HEK293T (cell line): ENCODE data around the gene GPRC5A.

Experiments used
- CTCF ChIA-PET: fragments of 350-600 bp; formaldehyde crosslinking; extraction: SDS; loops from one replicate; lab custom pipeline; 2021; ENCODE audit warnings: antibody characterized with exemption, inconsistent platforms; lab: Yijun Ruan, JAX
- POLR2A ChIA-PET: fragments of 350-600 bp; formaldehyde crosslinking; extraction: SDS; loops from one replicate; lab custom pipeline; 2020; ENCODE audit warnings: antibody characterized with exemption, inconsistent platforms; lab: Yijun Ruan, JAX
- DNase-seq: peaks from one replicate; pipeline ENCODE4 v3.0.0; 2012; ENCODE audit warnings: mixed read lengths; ENCODE audit errors: extremely low spot score
- ARNT ChIP-seq: fragments of 450-650 bp; IDR thresholded peaks from 2 replicates; pipeline ENCODE4 v1.6.1; 2017; ENCODE audit warnings: mild to moderate bottlenecking
- BHLHE40 ChIP-seq: fragments of 450-650 bp; IDR thresholded peaks from 2 replicates; pipeline ENCODE4 v1.6.1; 2016; ENCODE audit warnings: mild to moderate bottlenecking, moderate library complexity, borderline replicate concordance
- CTBP1 ChIP-seq: fragments of 450-650 bp; IDR thresholded peaks from 2 replicates; pipeline ENCODE4 v1.6.1; 2016; ENCODE audit warnings: borderline replicate concordance
- ELF4 ChIP-seq: fragments of 450-650 bp; IDR thresholded peaks from 2 replicates; pipeline ENCODE4 v1.6.1; 2017; ENCODE audit warnings: antibody characterized with exemption
- FOXA1 ChIP-seq: fragments of 450-650 bp; IDR thresholded peaks from 2 replicates; pipeline ENCODE4 v1.6.1; 2016; ENCODE audit warnings: mild to moderate bottlenecking
- FOXK2 ChIP-seq: fragments of 450-650 bp; IDR thresholded peaks from 2 replicates; pipeline ENCODE4 v1.6.1; 2016; ENCODE audit warnings: mild to moderate bottlenecking
- FOXM1 ChIP-seq: fragments of 450-650 bp; IDR thresholded peaks from 2 replicates; pipeline ENCODE4 v1.6.1; 2017; ENCODE audit warnings: mild to moderate bottlenecking, borderline replicate concordance
- HDGF ChIP-seq: fragments of 450-650 bp; IDR thresholded peaks from 2 replicates; pipeline ENCODE4 v1.6.1; 2017; ENCODE audit warnings: antibody characterized with exemption, borderline replicate concordance
- L3MBTL2 ChIP-seq: fragments of 450-650 bp; conservative IDR thresholded peaks from 2 replicates; pipeline ENCODE4 v1.6.1; 2016; ENCODE audit warnings: mild to moderate bottlenecking
- LEF1 ChIP-seq: fragments of 450-650 bp; IDR thresholded peaks from 2 replicates; pipeline ENCODE4 v1.6.1; 2017; ENCODE audit warnings: mild to moderate bottlenecking, borderline replicate concordance
- NFRKB ChIP-seq: fragments of 450-650 bp; IDR thresholded peaks from 2 replicates; pipeline ENCODE4 v1.6.1; 2016; ENCODE audit warnings: mild to moderate bottlenecking, moderate library complexity
- PKNOX1 ChIP-seq: fragments of 450-650 bp; IDR thresholded peaks from 2 replicates; pipeline ENCODE4 v1.6.1; 2016
- SP1 ChIP-seq: fragments of 450-650 bp; IDR thresholded peaks from 2 replicates; pipeline ENCODE4 v1.6.1; 2017
- SUZ12 ChIP-seq: fragments of 450-650 bp; IDR thresholded peaks from 2 replicates; pipeline ENCODE4 v1.6.1; 2016; ENCODE audit warnings: mild to moderate bottlenecking
- TARDBP ChIP-seq: fragments of 450-650 bp; IDR thresholded peaks from 2 replicates; pipeline ENCODE4 v1.6.1; 2016
- ZNF384 ChIP-seq: fragments of 450-650 bp; IDR thresholded peaks from 2 replicates; pipeline ENCODE4 v1.6.1; 2016

GPRC5A gene

GRCh38 chr12:12902036-12902435 is 10.7 kb downstream of the GPRC5A start:
- DNase-seq, result no peak
- ChIA-PET CTCF (interaction anchor here (0.6 kb wide), 1 partner anchor 58 kb away, joined by 3 read pairs; no protein-coding TSS in a partner anchor), POLR2A (interaction anchor here (1.2 kb wide), 1 partner anchor 10 kb away, joined by 3 read pairs; the partner anchor contains the start of gene GPRC5A)
- TF ChIP-seq LEF1 (no peak), TARDBP (no peak)

GRCh38 chr12:12903642-12904609 is 12.6 kb downstream of the GPRC5A start:
- no peak for DNase-seq
- POLR2A ChIA-PET, result no interaction called here
- CTCF ChIA-PET, result no interaction called here
- TF ChIP-seq FOXK2 (no peak), FOXM1 (no peak), FOXA1 (no peak)

- ChIA-PET POLR2A (no interaction called here), CTCF (interaction anchor here (0.9 to 1.9 kb wide), 3 partner anchors 9 to 304 kb away, joined by 3 to 5 read pairs (median 3); partner anchors contain the start of gene GPRC5A)
- TF ChIP-seq NFRKB, result no peak
- TF ChIP-seq ELF4, result no peak
- TF ChIP-seq TARDBP, result no peak
- TF ChIP-seq LEF1, result no peak
- TF ChIP-seq SP1, result no peak
- TF ChIP-seq FOXK2, result no peak
- no peak for TF ChIP-seq ARNT
- TF ChIP-seq BHLHE40, result no peak
- TF ChIP-seq L3MBTL2, result no peak
- no peak for TF ChIP-seq CTBP1
- DNase-seq, result no peak
Measured at GRCh38 chr12:12907552-12907951, 16.2 kb downstream of the GPRC5A start.

- TF ChIP-seq LEF1, result no peak
- TF ChIP-seq NFRKB, result no peak
- no peak for TF ChIP-seq ELF4
- no peak for TF ChIP-seq TARDBP
- TF ChIP-seq CTBP1, result no peak
- TF ChIP-seq HDGF, result no peak
- TF ChIP-seq FOXA1, result no peak
- no peak for TF ChIP-seq L3MBTL2
- no peak for TF ChIP-seq SUZ12
- no peak for TF ChIP-seq PKNOX1
- TF ChIP-seq ZNF384, result no peak
- TF ChIP-seq BHLHE40, result no peak
- no peak for TF ChIP-seq ARNT
- TF ChIP-seq FOXK2, result no peak
- TF ChIP-seq SP1, result no peak
- no peak for TF ChIP-seq FOXM1
- no peak for DNase-seq
- ChIA-PET CTCF (interaction anchor here (0.9 to 1.9 kb wide), 3 partner anchors 8 to 304 kb away, joined by 3 to 5 read pairs (median 3); partner anchors contain the start of gene GPRC5A), POLR2A (no interaction called here)
Measured at GRCh38 chr12:12908252-12908651, 16.9 kb downstream of the GPRC5A start.

GRCh38 chr12:12908711-12909110 is 17.3 kb downstream of the GPRC5A start:
- TF ChIP-seq BHLHE40, result no peak
- no peak for TF ChIP-seq CTBP1
- no peak for TF ChIP-seq LEF1
- no peak for TF ChIP-seq ELF4
- no peak for TF ChIP-seq PKNOX1
- no peak for DNase-seq
- POLR2A ChIA-PET, result no interaction called here
- CTCF ChIA-PET, result interaction anchor here (0.9 to 1.9 kb wide), 3 partner anchors 8 to 303 kb away, joined by 3 to 5 read pairs (median 3); partner anchors contain the start of gene GPRC5A

GRCh38 chr12:12909228-12909994 is 18.0 kb downstream of the GPRC5A start:
- TF ChIP-seq PKNOX1 (no peak), BHLHE40 (no peak), L3MBTL2 (no peak), SUZ12 (no peak), CTBP1 (no peak), NFRKB (no peak), ZNF384 (no peak), LEF1 (no peak), TARDBP (no peak), HDGF (no peak), FOXK2 (no peak), ARNT (no peak), FOXA1 (no peak), SP1 (no peak), ELF4 (no peak)
- CTCF ChIA-PET, result interaction anchor here (0.7 to 1.1 kb wide), 2 partner anchors 77 to 473 kb away, joined by 3 to 4 read pairs; no protein-coding TSS in a partner anchor
- DNase-seq, result no peak
- POLR2A ChIA-PET, result interaction anchor here (1.0 kb wide), 1 partner anchor 122 kb away, joined by 3 read pairs; no protein-coding TSS in a partner anchor
